ENCODE measurements around the gene SPAST.
A peak's percentile ranks its signal among the peaks of the same experiment; 100 is the strongest.
"Not testable (repeated sequence)": the region's sequence is repeated elsewhere in the genome, so short reads cannot be mapped to it uniquely, and the experiment has no call there.

Gene SPAST

GRCh38 chr2:32063310-32064020, at the start of gene SPAST:
Gene SPAST (plus strand): TSS chr2:32063556. CDS start chr2:32063832, 276 bp downstream.
- Histone ChIP-seq H3K36me3 (ENCODE audit: control insufficient read depth in 5 of 5, insufficient read depth in 5 of 5, low read length in 5 of 5) (no peaks in the 10 kb centered on the region), H3K4me3 (ENCODE audit: low read depth in 1 of 5, low read length in 5 of 5) (peak within 1 kb of the TSS; percentile 66 to 92 (median 86)), H3K27me3 (ENCODE audit: control insufficient read depth in 5 of 5, insufficient read depth in 4 of 5, low read length in 5 of 5) (no peaks in the 10 kb centered on the region), H3K27ac (ENCODE audit: low read depth, low read length) (peak within 1 kb of the TSS; percentile 90), H3K9ac (ENCODE audit: low read length in 5 of 5) (peak within 1 kb of the TSS; percentile 50 to 94 (median 88)), H3K9me3 (ENCODE audit: control insufficient read depth in 5 of 5, low read length in 5 of 5) (no peaks in the 10 kb centered on the region), H3K4me1 (ENCODE audit: control insufficient read depth in 5 of 5, insufficient read depth in 5 of 5, low read length in 5 of 5) (peaks cover 0 to 23% (median 18%) of the 10 kb centered on the region in 5 donors)

- not testable (repeated sequence) for H3K4me3 ChIP-seq (ENCODE audit: low read depth in 1 of 5, low read length in 5 of 5); H3K9ac ChIP-seq (ENCODE audit: low read length in 5 of 5); H3K27ac ChIP-seq (ENCODE audit: low read depth, low read length); H3K4me1 ChIP-seq (ENCODE audit: control insufficient read depth in 5 of 5, insufficient read depth in 5 of 5, low read length in 5 of 5); H3K9me3 ChIP-seq (ENCODE audit: control insufficient read depth in 5 of 5, low read length in 5 of 5); H3K27me3 ChIP-seq (ENCODE audit: control insufficient read depth in 5 of 5, insufficient read depth in 4 of 5, low read length in 5 of 5)
- peaks cover 19 to 36% (median 24%) of the 10 kb centered on the region in 5 donors for H3K36me3 ChIP-seq (ENCODE audit: control insufficient read depth in 5 of 5, insufficient read depth in 5 of 5, low read length in 5 of 5)
Measured at GRCh38 chr2:32018789-32019482, 44.4 kb upstream of the SPAST start.

GRCh38 chr2:32034198-32034887, 29.0 kb upstream of the SPAST start:
- H3K4me1 ChIP-seq (ENCODE audit: control insufficient read depth in 5 of 5, insufficient read depth in 5 of 5, low read length in 5 of 5); H3K27me3 ChIP-seq (ENCODE audit: control insufficient read depth in 5 of 5, insufficient read depth in 4 of 5, low read length in 5 of 5); H3K9me3 ChIP-seq (ENCODE audit: control insufficient read depth in 5 of 5, low read length in 5 of 5); H3K9ac ChIP-seq (ENCODE audit: low read length in 5 of 5); H3K4me3 ChIP-seq (ENCODE audit: low read depth in 1 of 5, low read length in 5 of 5); H3K27ac ChIP-seq (ENCODE audit: low read depth, low read length): not testable (repeated sequence)
- peaks cover 4 to 12% (median 7%) of the 10 kb centered on the region in 5 donors for H3K36me3 ChIP-seq (ENCODE audit: control insufficient read depth in 5 of 5, insufficient read depth in 5 of 5, low read length in 5 of 5)

GRCh38 chr2:32039447-32040219, 23.7 kb upstream of the SPAST start, which contains the start of gene DPY30:
Gene DPY30 (minus strand): TSS chr2:32039805. CDS start chr2:32039456, 349 bp downstream.
- Histone ChIP-seq H3K9ac (ENCODE audit: low read length in 5 of 5) (peak within 1 kb of the TSS; percentile 57 to 88 (median 72)), H3K9me3 (ENCODE audit: control insufficient read depth in 5 of 5, low read length in 5 of 5) (no peaks in the 10 kb centered on the region), H3K27ac (ENCODE audit: low read depth, low read length) (peak within 1 kb of the TSS; percentile 51), H3K27me3 (ENCODE audit: control insufficient read depth in 5 of 5, insufficient read depth in 4 of 5, low read length in 5 of 5) (no peaks in the 10 kb centered on the region), H3K4me1 (ENCODE audit: control insufficient read depth in 5 of 5, insufficient read depth in 5 of 5, low read length in 5 of 5) (peaks cover 0 to 15% (median 12%) of the 10 kb centered on the region in 5 donors), H3K4me3 (ENCODE audit: low read depth in 1 of 5, low read length in 5 of 5) (peak within 1 kb of the TSS; percentile 84 to 98 (median 88)), H3K36me3 (ENCODE audit: control insufficient read depth in 5 of 5, insufficient read depth in 5 of 5, low read length in 5 of 5) (peaks cover 0 to 4% (median 2%) of the 10 kb centered on the region in 5 donors)

- H3K27me3 ChIP-seq (ENCODE audit: control insufficient read depth in 5 of 5, insufficient read depth in 4 of 5, low read length in 5 of 5), result no peaks in the 10 kb centered on the region
- no peak overlapping the region for H3K9ac ChIP-seq (ENCODE audit: low read length in 5 of 5)
- no peak overlapping the region for H3K4me3 ChIP-seq (ENCODE audit: low read depth in 1 of 5, low read length in 5 of 5)
- H3K4me1 ChIP-seq (ENCODE audit: control insufficient read depth in 5 of 5, insufficient read depth in 5 of 5, low read length in 5 of 5), result peaks cover 0 to 13% (median 12%) of the 10 kb centered on the region in 5 donors
- H3K36me3 ChIP-seq (ENCODE audit: control insufficient read depth in 5 of 5, insufficient read depth in 5 of 5, low read length in 5 of 5), result no peaks in the 10 kb centered on the region
- H3K9me3 ChIP-seq (ENCODE audit: control insufficient read depth in 5 of 5, low read length in 5 of 5), result no peaks in the 10 kb centered on the region
- no peak overlapping the region for H3K27ac ChIP-seq (ENCODE audit: low read depth, low read length)
Measured at GRCh38 chr2:32043561-32043960, 19.8 kb upstream of the SPAST start.

GRCh38 chr2:32051836-32052439, 11.4 kb upstream of the SPAST start:
- Histone ChIP-seq H3K9me3 (ENCODE audit: control insufficient read depth in 5 of 5, low read length in 5 of 5) (no peaks in the 10 kb centered on the region), H3K4me3 (ENCODE audit: low read depth in 1 of 5, low read length in 5 of 5) (no peak overlapping the region), H3K27ac (ENCODE audit: low read depth, low read length) (no peak overlapping the region), H3K36me3 (ENCODE audit: control insufficient read depth in 5 of 5, insufficient read depth in 5 of 5, low read length in 5 of 5) (no peaks in the 10 kb centered on the region), H3K4me1 (ENCODE audit: control insufficient read depth in 5 of 5, insufficient read depth in 5 of 5, low read length in 5 of 5) (no peaks in the 10 kb centered on the region), H3K9ac (ENCODE audit: low read length in 5 of 5) (no peak overlapping the region), H3K27me3 (ENCODE audit: control insufficient read depth in 5 of 5, insufficient read depth in 4 of 5, low read length in 5 of 5) (no peaks in the 10 kb centered on the region)

- H3K27me3 ChIP-seq (ENCODE audit: control insufficient read depth in 5 of 5, insufficient read depth in 4 of 5, low read length in 5 of 5); H3K4me1 ChIP-seq (ENCODE audit: control insufficient read depth in 5 of 5, insufficient read depth in 5 of 5, low read length in 5 of 5); H3K4me3 ChIP-seq (ENCODE audit: low read depth in 1 of 5, low read length in 5 of 5); H3K9me3 ChIP-seq (ENCODE audit: control insufficient read depth in 5 of 5, low read length in 5 of 5); H3K36me3 ChIP-seq (ENCODE audit: control insufficient read depth in 5 of 5, insufficient read depth in 5 of 5, low read length in 5 of 5); H3K9ac ChIP-seq (ENCODE audit: low read length in 5 of 5); H3K27ac ChIP-seq (ENCODE audit: low read depth, low read length): not testable (repeated sequence)
Measured at GRCh38 chr2:32054583-32054982, 8.8 kb upstream of the SPAST start.

GRCh38 chr2:32058130-32058529, 5.2 kb upstream of the SPAST start:
- Histone ChIP-seq H3K4me3 (ENCODE audit: low read depth in 1 of 5, low read length in 5 of 5) (no peak overlapping the region), H3K36me3 (ENCODE audit: control insufficient read depth in 5 of 5, insufficient read depth in 5 of 5, low read length in 5 of 5) (no peaks in the 10 kb centered on the region), H3K9ac (ENCODE audit: low read length in 5 of 5) (no peak overlapping the region), H3K9me3 (ENCODE audit: control insufficient read depth in 5 of 5, low read length in 5 of 5) (no peaks in the 10 kb centered on the region), H3K4me1 (ENCODE audit: control insufficient read depth in 5 of 5, insufficient read depth in 5 of 5, low read length in 5 of 5) (peaks cover 0 to 12% (median 9%) of the 10 kb centered on the region in 5 donors), H3K27ac (ENCODE audit: low read depth, low read length) (no peak overlapping the region), H3K27me3 (ENCODE audit: control insufficient read depth in 5 of 5, insufficient read depth in 4 of 5, low read length in 5 of 5) (no peaks in the 10 kb centered on the region)

- H3K4me1 ChIP-seq (ENCODE audit: control insufficient read depth in 5 of 5, insufficient read depth in 5 of 5, low read length in 5 of 5), result peaks cover 0 to 22% (median 18%) of the 10 kb centered on the region in 5 donors
- no peak overlapping the region for H3K9ac ChIP-seq (ENCODE audit: low read length in 5 of 5)
- H3K27ac ChIP-seq (ENCODE audit: low read depth, low read length), result no peak overlapping the region
- no peaks in the 10 kb centered on the region for H3K27me3 ChIP-seq (ENCODE audit: control insufficient read depth in 5 of 5, insufficient read depth in 4 of 5, low read length in 5 of 5)
- no peak overlapping the region for H3K4me3 ChIP-seq (ENCODE audit: low read depth in 1 of 5, low read length in 5 of 5)
- no peaks in the 10 kb centered on the region for H3K9me3 ChIP-seq (ENCODE audit: control insufficient read depth in 5 of 5, low read length in 5 of 5)
- H3K36me3 ChIP-seq (ENCODE audit: control insufficient read depth in 5 of 5, insufficient read depth in 5 of 5, low read length in 5 of 5), result no peaks in the 10 kb centered on the region
Measured at GRCh38 chr2:32060266-32060665, 3.1 kb upstream of the SPAST start.

All from subcutaneous abdominal adipose tissue (tissue), 5 donors.